Measurements from ENCODE around the gene GRM1.

DNA sequence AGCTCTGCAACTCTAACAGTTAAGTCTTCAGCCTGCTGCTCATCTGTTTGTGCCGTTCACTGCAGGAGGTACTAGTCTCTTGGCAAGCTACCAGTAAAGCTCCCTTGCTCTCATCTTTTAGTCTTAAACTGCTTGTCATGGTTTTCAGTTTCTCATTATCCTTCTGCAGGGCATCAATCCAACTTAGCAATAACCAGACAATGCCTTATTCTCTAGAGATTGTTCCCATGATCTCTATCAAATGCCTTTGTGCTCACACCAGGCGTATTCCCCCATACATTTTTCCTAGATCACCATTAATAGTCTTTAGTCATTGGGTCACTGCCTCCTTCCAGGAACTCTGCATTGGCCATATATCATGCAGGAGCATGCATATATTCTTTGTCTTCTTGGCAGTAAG lies 171.3 kb downstream of the GRM1 start:
- TF ChIP-seq CTCF (IDR thresholded peaks at IDR 0.05; ENCODE audit: low read depth, low read length) (no peak), EZH2phosphoT487 (IDR thresholded peaks at IDR 0.05; ENCODE audit: low read depth) (no peak)

Measured in OCI-LY3 (cell line).